ENCODE data around the gene BARHL2. TPM values are rescaled to one million over a fixed set of nuclear protein-coding genes. Genes with fewer than 3 reads are reported as not detected.

BARHL2 gene
- total and polyA plus RNA-seq, 2 donors = not detected

DNA sequence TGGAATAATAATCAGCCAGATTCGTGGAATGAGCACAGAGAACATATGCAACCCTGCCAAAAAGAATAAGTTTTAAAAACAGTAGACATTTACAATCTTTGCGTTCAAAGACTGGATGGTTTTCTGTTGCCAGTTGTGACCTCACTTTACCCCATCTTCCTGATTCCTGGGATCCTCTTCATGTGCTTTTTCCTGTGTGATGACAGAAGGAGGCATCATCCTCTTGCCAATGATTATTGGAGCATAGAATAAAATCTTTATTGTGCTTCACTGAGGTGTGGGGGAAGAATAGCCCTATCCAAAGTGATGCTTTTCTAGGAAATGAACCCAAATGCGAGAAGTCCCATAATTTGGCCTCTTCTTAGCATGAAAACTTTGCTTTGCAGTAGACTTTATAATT lies 15.0 kb upstream of the BARHL2 start:
- Histone ChIP-seq H3K36me3 (ENCODE audit: control insufficient read depth in 2 of 2, insufficient read depth in 2 of 2, low read length in 1 of 2) (no peaks in the 10 kb centered on the region), H3K27ac (ENCODE audit: low read depth in 1 of 2, low read length in 1 of 2) (no peak overlapping the region), H3K27me3 (ENCODE audit: control insufficient read depth in 2 of 2, insufficient read depth in 1 of 2, low read length in 1 of 2) (peaks cover 56 to 73% of the 10 kb centered on the region in 2 donors), H3K9me3 (ENCODE audit: control insufficient read depth in 2 of 2, insufficient read depth in 1 of 2, low read length in 1 of 2) (peaks cover 0 to 3% of the 10 kb centered on the region in 2 donors), H3K4me3 (ENCODE audit: low read length in 2 of 2) (no peak overlapping the region), H3K4me1 (ENCODE audit: control insufficient read depth in 2 of 2, insufficient read depth in 2 of 2, low read length in 2 of 2) (peaks cover 0 to 7% of the 10 kb centered on the region in 2 donors)
- DNase-seq (ENCODE audit: low read depth in 6 of 9, low spot score in 9 of 9) = no peak
- 36% methylated on average over 3 of the region's 3 CpGs for WGBS

DNA sequence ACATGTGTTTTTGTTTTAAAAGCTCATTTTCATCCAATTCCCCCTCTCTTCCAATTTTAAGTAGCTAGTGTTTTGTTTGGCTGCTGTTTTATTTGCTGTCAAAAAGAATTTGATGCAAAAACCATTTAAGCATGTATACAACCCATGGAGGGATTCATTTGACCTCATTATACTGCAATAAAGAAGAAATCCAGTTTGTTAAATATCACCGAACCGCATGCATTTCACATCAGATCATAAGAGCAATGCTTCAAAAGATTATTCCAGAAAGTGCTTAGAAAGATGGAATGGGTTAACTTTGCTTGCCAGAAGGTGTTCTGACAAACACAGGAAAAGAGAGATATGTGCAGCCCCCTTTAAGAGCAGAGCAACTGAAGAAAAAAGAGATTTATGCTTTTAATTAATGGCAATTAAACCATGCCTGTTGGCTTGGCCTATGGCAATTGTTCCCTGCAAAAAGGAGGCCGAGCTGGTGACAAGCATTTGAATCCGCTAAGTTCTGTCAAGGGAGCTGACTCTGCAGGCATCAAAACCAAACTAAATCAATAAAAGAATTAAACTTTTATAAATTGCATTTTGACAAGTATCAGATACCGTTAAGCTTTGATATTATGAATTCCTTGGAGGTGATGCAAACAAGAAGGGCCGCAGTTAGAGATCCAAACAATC lies 14.4 kb upstream of the BARHL2 start:
- Histone ChIP-seq H3K27ac (ENCODE audit: low read depth in 1 of 2, low read length in 1 of 2) (no peak overlapping the region), H3K27me3 (ENCODE audit: control insufficient read depth in 2 of 2, insufficient read depth in 1 of 2, low read length in 1 of 2) (peaks cover 63 to 76% of the 10 kb centered on the region in 2 donors), H3K4me1 (ENCODE audit: control insufficient read depth in 2 of 2, insufficient read depth in 2 of 2, low read length in 2 of 2) (peaks cover 0 to 7% of the 10 kb centered on the region in 2 donors), H3K4me3 (ENCODE audit: low read length in 2 of 2) (no peak overlapping the region), H3K36me3 (ENCODE audit: control insufficient read depth in 2 of 2, insufficient read depth in 2 of 2, low read length in 1 of 2) (no peaks in the 10 kb centered on the region), H3K9me3 (ENCODE audit: control insufficient read depth in 2 of 2, insufficient read depth in 1 of 2, low read length in 1 of 2) (peaks cover 0 to 3% of the 10 kb centered on the region in 2 donors)
- 31% methylated on average over 6 of the region's 6 CpGs for WGBS
- DNase-seq (ENCODE audit: low read depth in 6 of 9, low spot score in 9 of 9) = no peak

DNA sequence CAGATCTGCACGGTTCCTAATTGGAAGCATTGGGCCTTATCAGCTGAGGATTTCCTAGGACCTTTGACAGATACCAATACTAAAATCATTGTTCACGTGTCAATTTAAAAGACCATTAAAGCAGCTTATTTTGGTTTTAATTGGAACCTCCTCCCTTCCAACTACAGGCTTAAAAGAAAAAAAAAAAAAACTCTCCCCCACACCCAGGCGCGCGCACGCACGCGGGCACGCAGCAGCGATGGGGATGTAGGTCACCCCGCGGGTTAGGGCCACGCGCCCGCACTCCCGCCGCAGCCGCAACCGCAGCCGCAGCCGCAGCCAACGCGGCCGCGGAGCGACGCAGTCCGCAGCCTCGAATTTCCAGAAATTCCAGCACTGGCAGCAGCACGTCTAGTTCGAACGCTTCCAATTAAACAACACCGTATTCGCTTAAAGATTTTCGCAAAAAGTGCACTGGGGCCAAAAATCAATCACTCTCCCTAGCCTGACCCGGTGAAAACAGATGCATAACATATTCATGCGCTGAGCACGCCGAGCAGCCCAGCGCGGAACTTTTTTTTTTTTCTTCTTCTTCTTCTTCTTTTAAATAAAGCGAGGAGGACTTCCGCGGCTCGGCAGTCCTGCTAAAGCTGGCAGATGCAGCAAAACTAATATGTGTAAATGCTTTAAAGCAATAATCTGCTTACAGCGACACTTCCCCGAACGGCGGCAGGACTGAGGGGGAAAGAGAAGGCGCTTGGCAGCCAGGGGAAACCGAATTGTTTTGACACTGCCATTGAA lies 13.3 kb upstream of the BARHL2 start:
- no peak for DNase-seq (ENCODE audit: low read depth in 6 of 9, low spot score in 9 of 9)
- 2% methylated on average over 51 of the region's 51 CpGs for WGBS

DNA sequence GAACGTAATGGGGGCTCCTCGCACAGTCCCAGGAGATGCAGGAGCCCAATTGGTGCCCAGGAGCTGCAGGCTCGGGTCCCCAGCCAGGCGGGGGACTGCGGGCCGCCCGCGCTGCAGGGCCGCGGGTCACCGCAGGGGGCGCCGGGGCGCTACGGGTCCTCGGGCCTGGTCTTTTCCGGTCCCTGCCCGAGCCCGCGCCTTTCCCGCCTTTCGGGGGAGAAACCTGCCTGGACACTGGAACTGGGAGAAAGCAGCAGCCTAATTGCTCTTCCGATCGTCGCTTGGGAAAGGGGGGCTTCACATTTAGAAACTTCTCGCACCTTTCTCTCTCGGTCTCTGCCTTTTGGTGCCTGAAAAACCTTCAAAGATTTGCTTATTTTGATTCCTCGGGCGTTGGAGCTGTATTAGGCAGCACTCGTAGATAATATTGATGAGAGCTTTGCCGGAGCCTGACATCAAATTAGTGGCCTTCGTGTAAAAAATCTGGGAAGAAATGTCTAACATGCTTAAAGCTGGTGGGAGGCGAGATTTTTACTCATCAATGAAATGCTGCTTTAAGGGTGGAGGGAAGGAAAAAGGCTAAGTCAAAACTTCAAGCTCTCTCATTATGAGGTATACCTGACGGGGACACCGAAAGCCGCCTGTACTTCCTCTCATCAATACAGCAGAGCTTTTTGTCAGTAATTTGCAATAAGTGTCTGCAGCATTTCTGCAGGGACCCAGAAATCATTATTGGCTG lies 12.6 kb upstream of the BARHL2 start:
- H3K27ac ChIP-seq (ENCODE audit: low read depth in 1 of 2, low read length in 1 of 2) = no peak overlapping the region

More for the DNA sequence above, 13.3 kb upstream of the BARHL2 start:
- H3K9me3 ChIP-seq (ENCODE audit: control insufficient read depth in 2 of 2, insufficient read depth in 1 of 2, low read length in 1 of 2) = peaks cover 0 to 3% of the 10 kb centered on the region in 2 donors
- H3K27ac ChIP-seq (ENCODE audit: low read depth in 1 of 2, low read length in 1 of 2) = no peak overlapping the region
- H3K27me3 ChIP-seq (ENCODE audit: control insufficient read depth in 2 of 2, insufficient read depth in 1 of 2, low read length in 1 of 2) = peaks cover 72 to 85% of the 10 kb centered on the region in 2 donors
- peak overlapping the region in 1 of 2 donors; percentile 18 for H3K4me3 ChIP-seq (ENCODE audit: low read length in 2 of 2)
- no peaks in the 10 kb centered on the region for H3K36me3 ChIP-seq (ENCODE audit: control insufficient read depth in 2 of 2, insufficient read depth in 2 of 2, low read length in 1 of 2)
- peaks cover 0 to 16% of the 10 kb centered on the region in 2 donors for H3K4me1 ChIP-seq (ENCODE audit: control insufficient read depth in 2 of 2, insufficient read depth in 2 of 2, low read length in 2 of 2)

DNA sequence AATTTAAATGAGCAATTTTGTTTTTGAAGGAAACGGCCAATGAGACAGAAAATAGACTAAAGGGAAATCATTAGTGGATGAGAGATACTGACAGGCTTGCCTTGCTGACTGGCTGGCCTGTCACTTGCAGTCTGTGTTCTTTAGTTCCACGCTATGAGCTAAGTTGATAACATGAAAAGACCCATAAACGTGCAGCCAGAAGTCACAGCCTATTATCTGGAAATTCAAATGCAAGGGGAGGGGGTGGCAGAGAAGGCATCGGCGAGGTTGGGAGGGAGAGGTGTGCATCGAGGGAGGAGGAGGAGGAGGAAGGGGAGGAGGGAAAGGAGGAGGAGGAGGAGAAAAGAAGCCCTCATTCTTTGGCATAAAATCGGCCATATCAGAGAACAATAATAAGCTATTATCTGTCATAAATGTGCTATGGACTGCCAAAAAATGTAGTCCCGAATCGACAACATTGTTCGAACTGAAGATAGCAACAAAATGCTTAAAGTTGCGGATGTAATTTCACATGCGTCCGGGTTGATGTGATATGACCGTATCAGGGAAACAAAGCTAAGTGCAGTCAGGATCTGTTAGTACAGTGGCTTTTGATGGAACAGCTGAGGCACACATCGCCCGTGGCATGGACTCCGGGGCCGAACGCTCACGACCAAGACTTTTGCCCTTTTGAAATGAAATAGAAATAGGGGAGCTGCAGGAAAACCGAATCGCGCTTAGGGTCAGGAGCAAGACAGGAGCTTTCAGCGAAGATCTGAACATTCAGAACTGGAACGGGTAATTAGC lies 11.6 kb upstream of the BARHL2 start:
- Histone ChIP-seq H3K4me3 (ENCODE audit: low read length in 2 of 2) (no peak overlapping the region), H3K9me3 (ENCODE audit: control insufficient read depth in 2 of 2, insufficient read depth in 1 of 2, low read length in 1 of 2) (peaks cover 0 to 7% of the 10 kb centered on the region in 2 donors), H3K4me1 (ENCODE audit: control insufficient read depth in 2 of 2, insufficient read depth in 2 of 2, low read length in 2 of 2) (peaks cover 0 to 27% of the 10 kb centered on the region in 2 donors), H3K27me3 (ENCODE audit: control insufficient read depth in 2 of 2, insufficient read depth in 1 of 2, low read length in 1 of 2) (peaks cover 88 to 100% of the 10 kb centered on the region in 2 donors), H3K36me3 (ENCODE audit: control insufficient read depth in 2 of 2, insufficient read depth in 2 of 2, low read length in 1 of 2) (no peaks in the 10 kb centered on the region), H3K27ac (ENCODE audit: low read depth in 1 of 2, low read length in 1 of 2) (no peak overlapping the region)
- 11% methylated on average over 25 of the region's 25 CpGs for WGBS
- DNase-seq (ENCODE audit: low read depth in 6 of 9, low spot score in 9 of 9) = no peak

More for the DNA sequence above, 12.6 kb upstream of the BARHL2 start:
- H3K36me3 ChIP-seq (ENCODE audit: control insufficient read depth in 2 of 2, insufficient read depth in 2 of 2, low read length in 1 of 2) = no peaks in the 10 kb centered on the region
- peaks cover 79 to 92% of the 10 kb centered on the region in 2 donors for H3K27me3 ChIP-seq (ENCODE audit: control insufficient read depth in 2 of 2, insufficient read depth in 1 of 2, low read length in 1 of 2)
- no peak for DNase-seq (ENCODE audit: low read depth in 6 of 9, low spot score in 9 of 9)
- WGBS = 9% methylated on average over 36 of the region's 36 CpGs
- peak overlapping the region in 1 of 2 donors; percentile 13 for H3K4me3 ChIP-seq (ENCODE audit: low read length in 2 of 2)
- peaks cover 0 to 3% of the 10 kb centered on the region in 2 donors for H3K9me3 ChIP-seq (ENCODE audit: control insufficient read depth in 2 of 2, insufficient read depth in 1 of 2, low read length in 1 of 2)
- peaks cover 0 to 24% of the 10 kb centered on the region in 2 donors for H3K4me1 ChIP-seq (ENCODE audit: control insufficient read depth in 2 of 2, insufficient read depth in 2 of 2, low read length in 2 of 2)

DNA sequence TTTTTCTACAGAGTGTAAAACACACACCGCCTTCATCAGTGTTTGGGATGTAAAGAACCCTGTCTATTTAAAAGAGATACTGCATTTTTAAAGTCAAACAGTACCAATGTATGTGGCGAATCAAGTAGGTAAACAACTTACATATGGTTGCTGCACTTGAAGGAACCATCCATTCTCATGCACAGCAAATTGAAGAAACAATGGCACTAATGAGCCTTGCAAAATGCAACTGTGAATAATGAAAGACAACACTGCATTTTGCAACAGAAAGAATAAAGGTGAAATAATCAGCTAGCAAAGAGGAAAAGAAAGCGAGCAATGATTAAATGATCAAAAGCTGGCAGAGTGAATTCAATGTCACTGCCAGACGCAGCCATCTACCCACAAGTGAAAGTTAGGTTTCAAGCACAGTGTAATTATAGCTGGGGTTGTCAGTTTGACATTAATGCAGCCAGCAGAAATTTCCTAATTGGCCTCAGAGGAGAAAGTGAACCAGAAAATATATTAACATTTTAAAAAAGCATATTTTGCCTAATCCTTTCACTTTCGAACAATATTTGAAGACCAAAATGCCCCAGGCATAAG lies 10.9 kb upstream of the BARHL2 start:
- Histone ChIP-seq H3K4me3 (ENCODE audit: low read length in 2 of 2) (no peak overlapping the region), H3K27ac (ENCODE audit: low read depth in 1 of 2, low read length in 1 of 2) (no peak overlapping the region), H3K36me3 (ENCODE audit: control insufficient read depth in 2 of 2, insufficient read depth in 2 of 2, low read length in 1 of 2) (no peaks in the 10 kb centered on the region), H3K4me1 (ENCODE audit: control insufficient read depth in 2 of 2, insufficient read depth in 2 of 2, low read length in 2 of 2) (peaks cover 0 to 29% of the 10 kb centered on the region in 2 donors), H3K9me3 (ENCODE audit: control insufficient read depth in 2 of 2, insufficient read depth in 1 of 2, low read length in 1 of 2) (peaks cover 0 to 7% of the 10 kb centered on the region in 2 donors), H3K27me3 (ENCODE audit: control insufficient read depth in 2 of 2, insufficient read depth in 1 of 2, low read length in 1 of 2) (peaks cover 91 to 100% of the 10 kb centered on the region in 2 donors)
- no peak for DNase-seq (ENCODE audit: low read depth in 6 of 9, low spot score in 9 of 9)
- WGBS = 13% methylated on average over 5 of the region's 5 CpGs

DNA sequence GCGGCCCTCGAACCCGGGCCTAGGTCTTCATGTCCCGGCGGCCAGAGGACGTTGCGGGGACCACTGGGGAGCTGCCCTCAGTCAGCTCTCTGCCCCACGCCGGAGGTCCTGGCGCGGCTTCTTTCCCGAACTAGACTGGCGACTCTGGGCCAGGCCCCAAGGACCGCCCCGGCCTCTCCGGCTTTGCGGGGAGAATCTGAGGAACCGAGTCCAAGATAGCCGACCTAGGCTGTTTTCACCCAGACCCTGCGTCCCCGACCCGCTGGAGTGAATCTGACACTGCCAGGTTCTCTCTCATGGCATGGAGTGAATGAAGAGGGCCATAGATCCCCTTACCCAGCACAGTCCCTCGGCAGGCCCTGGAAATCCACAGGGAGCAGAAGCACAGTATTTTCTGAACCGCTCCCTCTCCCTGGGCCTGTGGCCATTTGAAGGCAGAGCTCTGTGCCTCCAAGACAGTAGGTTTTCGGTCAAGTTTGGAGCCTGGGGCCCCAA lies 9.9 kb upstream of the BARHL2 start:
- Histone ChIP-seq H3K27ac (ENCODE audit: low read depth in 1 of 2, low read length in 1 of 2) (no peak overlapping the region), H3K27me3 (ENCODE audit: control insufficient read depth in 2 of 2, insufficient read depth in 1 of 2, low read length in 1 of 2) (peaks cover 89 to 100% of the 10 kb centered on the region in 2 donors), H3K4me3 (ENCODE audit: low read length in 2 of 2) (no peak overlapping the region), H3K36me3 (ENCODE audit: control insufficient read depth in 2 of 2, insufficient read depth in 2 of 2, low read length in 1 of 2) (no peaks in the 10 kb centered on the region), H3K9me3 (ENCODE audit: control insufficient read depth in 2 of 2, insufficient read depth in 1 of 2, low read length in 1 of 2) (peaks cover 0 to 7% of the 10 kb centered on the region in 2 donors), H3K4me1 (ENCODE audit: control insufficient read depth in 2 of 2, insufficient read depth in 2 of 2, low read length in 2 of 2) (peaks cover 0 to 29% of the 10 kb centered on the region in 2 donors)
- DNase-seq (ENCODE audit: low read depth in 6 of 9, low spot score in 9 of 9) = no peak
- 8% methylated on average over 25 of the region's 25 CpGs for WGBS

DNA sequence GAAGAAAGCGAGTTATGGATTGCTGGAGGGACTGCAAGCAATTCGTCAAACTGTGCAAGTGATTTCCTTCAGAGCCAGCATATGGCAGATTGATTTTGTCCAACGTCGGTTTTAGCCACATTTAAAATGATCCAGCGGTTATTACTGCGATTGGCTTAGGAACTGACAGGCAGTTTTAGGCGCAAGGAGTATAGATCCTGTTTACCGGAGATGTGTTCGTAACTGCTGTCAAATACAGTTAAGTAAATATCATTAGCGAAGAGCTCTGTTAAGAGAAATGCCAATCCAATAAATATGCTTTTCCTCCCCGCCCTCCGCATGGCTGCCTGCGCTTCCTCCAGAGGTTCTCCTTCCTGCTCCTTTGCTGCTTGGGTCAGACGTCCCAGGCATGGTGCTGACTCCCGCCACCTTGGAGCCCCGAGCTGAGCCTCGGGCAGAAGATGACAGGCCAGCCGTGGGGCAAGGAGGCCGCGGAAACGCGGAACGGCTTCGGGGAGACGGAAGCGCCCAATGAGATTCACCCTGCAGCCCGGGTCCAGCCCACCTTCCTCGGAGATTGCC lies 9.4 kb upstream of the BARHL2 start:
- 7% methylated on average over 28 of the region's 28 CpGs for WGBS
- no peak for DNase-seq (ENCODE audit: low read depth in 6 of 9, low spot score in 9 of 9)
- no peak overlapping the region for H3K27ac ChIP-seq (ENCODE audit: low read depth in 1 of 2, low read length in 1 of 2)
- H3K4me1 ChIP-seq (ENCODE audit: control insufficient read depth in 2 of 2, insufficient read depth in 2 of 2, low read length in 2 of 2) = peaks cover 0 to 29% of the 10 kb centered on the region in 2 donors
- peaks cover 0 to 7% of the 10 kb centered on the region in 2 donors for H3K9me3 ChIP-seq (ENCODE audit: control insufficient read depth in 2 of 2, insufficient read depth in 1 of 2, low read length in 1 of 2)
- peaks cover 86 to 100% of the 10 kb centered on the region in 2 donors for H3K27me3 ChIP-seq (ENCODE audit: control insufficient read depth in 2 of 2, insufficient read depth in 1 of 2, low read length in 1 of 2)
- no peak overlapping the region for H3K4me3 ChIP-seq (ENCODE audit: low read length in 2 of 2)
- H3K36me3 ChIP-seq (ENCODE audit: control insufficient read depth in 2 of 2, insufficient read depth in 2 of 2, low read length in 1 of 2) = no peaks in the 10 kb centered on the region

All from thymus (tissue), 11 donors.